ENCODE data around the gene NLK. TPM values are rescaled to one million over a fixed set of nuclear protein-coding genes. Genes with fewer than 3 reads are reported as not detected.
"Not testable (repeated sequence)": the region's sequence is repeated elsewhere in the genome, so short reads cannot be mapped to it uniquely, and the experiment has no call there.

Gene NLK
- total and polyA plus RNA-seq, 12 donors, result 5.2 to 27.3 (median 20.7) TPM

DNA sequence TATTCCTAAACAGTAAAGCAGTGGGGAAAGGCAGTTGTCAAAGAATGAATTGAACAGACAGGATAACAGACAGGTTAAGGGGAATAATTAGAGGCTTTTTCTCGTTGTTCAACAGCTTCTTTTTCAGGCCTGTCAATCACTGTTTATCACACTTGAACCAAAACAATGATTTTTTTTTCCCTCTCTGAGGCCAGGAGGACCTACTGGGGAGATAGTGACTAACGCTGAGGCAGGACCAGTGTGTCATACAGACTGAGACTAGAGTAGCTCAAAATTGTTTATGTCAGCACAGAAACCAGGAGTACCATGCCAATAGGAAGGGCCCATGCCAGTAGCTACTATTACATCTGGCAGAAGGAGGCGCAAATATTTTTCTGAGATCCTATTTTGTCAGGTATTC lies 41.3 kb upstream of the NLK start:
- Histone ChIP-seq H3K27ac (no peak overlapping the region), H3K36me3 (no peaks in the 10 kb centered on the region), H3K27me3 (no peaks in the 10 kb centered on the region), H3K4me1 (peaks cover 0 to 6% (median under 1%) of the 10 kb centered on the region in 9 donors), H3K9me3 (no peaks in the 10 kb centered on the region), H3K4me3 (no peak overlapping the region)
- ATAC-seq, result no peak
- TF ChIP-seq, protein P1, sequence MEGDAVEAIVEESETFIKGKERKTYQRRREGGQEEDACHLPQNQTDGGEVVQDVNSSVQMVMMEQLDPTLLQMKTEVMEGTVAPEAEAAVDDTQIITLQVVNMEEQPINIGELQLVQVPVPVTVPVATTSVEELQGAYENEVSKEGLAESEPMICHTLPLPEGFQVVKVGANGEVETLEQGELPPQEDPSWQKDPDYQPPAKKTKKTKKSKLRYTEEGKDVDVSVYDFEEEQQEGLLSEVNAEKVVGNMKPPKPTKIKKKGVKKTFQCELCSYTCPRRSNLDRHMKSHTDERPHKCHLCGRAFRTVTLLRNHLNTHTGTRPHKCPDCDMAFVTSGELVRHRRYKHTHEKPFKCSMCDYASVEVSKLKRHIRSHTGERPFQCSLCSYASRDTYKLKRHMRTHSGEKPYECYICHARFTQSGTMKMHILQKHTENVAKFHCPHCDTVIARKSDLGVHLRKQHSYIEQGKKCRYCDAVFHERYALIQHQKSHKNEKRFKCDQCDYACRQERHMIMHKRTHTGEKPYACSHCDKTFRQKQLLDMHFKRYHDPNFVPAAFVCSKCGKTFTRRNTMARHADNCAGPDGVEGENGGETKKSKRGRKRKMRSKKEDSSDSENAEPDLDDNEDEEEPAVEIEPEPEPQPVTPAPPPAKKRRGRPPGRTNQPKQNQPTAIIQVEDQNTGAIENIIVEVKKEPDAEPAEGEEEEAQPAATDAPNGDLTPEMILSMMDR (IDR thresholded peaks at IDR 0.05), result no peak
- no peak for DNase-seq
- intact Hi-C loops (cut with DNase I), result no loop called here
- WGBS, 2 donors, result 59 to 64% methylated on average over 3 of the region's 3 CpGs

DNA sequence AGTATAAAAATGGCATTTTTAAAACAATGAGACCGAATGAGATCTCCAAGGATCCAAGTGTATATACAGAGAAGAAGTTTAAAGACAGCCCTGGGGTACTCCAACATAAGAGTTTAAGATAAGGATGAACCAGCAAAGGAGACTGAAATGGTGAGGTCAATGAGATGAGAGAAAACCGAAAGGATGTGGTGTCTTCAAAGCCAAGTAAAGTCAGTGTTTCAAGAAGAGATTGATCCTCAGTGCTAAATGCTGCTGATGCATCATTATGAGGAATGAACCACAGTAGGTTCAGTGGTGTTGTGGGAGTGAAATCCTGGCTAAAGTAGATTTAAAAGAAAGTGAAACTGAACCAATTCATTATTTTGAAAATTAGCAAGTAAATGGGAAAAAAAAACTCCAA lies 38.1 kb upstream of the NLK start:
- DNase-seq (no peak), ATAC-seq (no peak)
- Histone ChIP-seq H3K27ac (no peak overlapping the region), H3K9me3 (no peaks in the 10 kb centered on the region), H3K36me3 (no peaks in the 10 kb centered on the region), H3K27me3 (peaks cover 0 to 3% (median 0%) of the 10 kb centered on the region in 7 donors), H3K4me3 (no peak overlapping the region), H3K4me1 (no peaks in the 10 kb centered on the region)
- 76 to 87% methylated on average over 2 of the region's 2 CpGs for WGBS, 2 donors
- TF ChIP-seq, protein P1 (IDR thresholded peaks at IDR 0.05), result no peak
- intact Hi-C loops (cut with DNase I), result no loop called here

DNA sequence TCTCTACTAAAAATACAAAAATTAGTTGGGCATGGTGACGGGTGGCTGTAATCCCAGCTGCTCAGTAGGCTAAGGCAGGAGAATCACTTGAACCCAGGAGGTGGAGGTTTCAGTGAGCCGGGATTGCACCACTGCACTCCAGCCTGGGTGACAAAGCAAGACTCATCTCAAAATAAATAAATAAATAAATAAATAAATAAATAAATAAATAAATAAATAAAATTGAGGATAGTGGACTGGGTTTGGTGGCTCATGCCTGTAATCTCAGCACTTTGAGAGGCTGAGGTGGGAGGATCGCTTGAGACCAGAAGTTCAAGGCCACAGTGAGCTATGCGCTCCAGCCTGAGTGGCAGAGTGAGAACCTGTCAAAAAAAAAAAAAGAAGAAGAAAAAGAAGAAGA lies 34.6 kb upstream of the NLK start:
- H3K4me3 ChIP-seq; DNase-seq; H3K4me1 ChIP-seq; H3K36me3 ChIP-seq; intact Hi-C loops (cut with DNase I); ATAC-seq; H3K9me3 ChIP-seq; H3K27me3 ChIP-seq; H3K27ac ChIP-seq: not testable (repeated sequence)
- 91 to 93% methylated on average over 4 of the region's 4 CpGs for WGBS, 2 donors

DNA sequence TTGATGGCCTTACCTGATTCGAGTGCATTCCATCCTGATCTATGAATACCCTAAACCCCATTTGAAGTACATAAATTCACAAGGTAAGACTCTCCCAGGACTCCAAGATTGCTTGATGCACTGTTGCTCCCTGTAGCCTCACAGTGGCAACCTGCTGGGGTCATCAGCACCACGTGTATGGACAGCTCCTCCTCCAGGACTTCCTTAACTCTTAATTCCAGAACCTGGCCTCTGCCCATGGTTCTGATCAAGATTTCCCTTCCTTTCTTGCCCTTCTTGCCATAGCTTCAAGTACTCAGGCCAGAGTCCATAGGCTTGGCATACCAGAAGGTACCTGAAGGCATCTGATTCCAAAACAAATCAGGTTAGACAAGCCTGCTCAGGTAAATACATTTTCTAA lies 34.0 kb upstream of the NLK start:
- WGBS, 2 donors, result 3 to 8% methylated on average over 2 of the region's 2 CpGs
- Histone ChIP-seq H3K27me3 (peaks cover 0 to 3% (median 0%) of the 10 kb centered on the region in 7 donors), H3K36me3 (no peaks in the 10 kb centered on the region), H3K4me1 (no peaks in the 10 kb centered on the region), H3K9me3 (no peaks in the 10 kb centered on the region), H3K4me3 (no peak overlapping the region), H3K27ac (no peak overlapping the region)
- intact Hi-C loops (cut with DNase I), result no loop called here
- peak; percentile 18 to 34 for DNase-seq
- peak in 2 of 8 donors; percentile 63 to 65 for ATAC-seq
- TF ChIP-seq, protein P1 (IDR thresholded peaks at IDR 0.05), result no peak

DNA sequence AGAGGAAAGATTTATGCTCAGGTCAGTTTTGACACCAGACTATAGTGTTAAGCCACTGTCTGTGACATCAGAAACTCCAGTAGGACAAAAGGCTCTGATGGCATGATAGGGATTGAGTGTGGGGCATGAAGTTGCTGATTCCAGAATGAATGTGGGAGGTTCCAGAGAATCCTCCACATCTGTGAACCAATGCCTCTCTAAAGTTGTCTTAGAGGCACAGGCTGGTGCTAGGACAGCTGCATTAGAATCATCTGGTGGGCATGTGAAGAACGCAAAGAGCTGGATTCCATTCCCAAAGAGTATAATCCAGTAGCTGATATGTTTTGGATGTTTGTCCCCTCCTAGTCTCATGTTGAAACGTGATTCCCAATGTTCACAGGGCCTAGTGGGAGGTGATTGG lies 32.1 kb upstream of the NLK start:
- Histone ChIP-seq H3K36me3 (no peaks in the 10 kb centered on the region), H3K4me1 (no peaks in the 10 kb centered on the region), H3K27me3 (peaks cover 0 to 3% (median 0%) of the 10 kb centered on the region in 7 donors), H3K9me3 (no peaks in the 10 kb centered on the region), H3K4me3 (no peak overlapping the region), H3K27ac (no peak overlapping the region)
- no peak for DNase-seq
- no peak for ATAC-seq
- WGBS, 2 donors, result 57 to 64% methylated on average over 2 of the region's 2 CpGs
- TF ChIP-seq, protein P1 (IDR thresholded peaks at IDR 0.05), result no peak
- intact Hi-C loops (cut with DNase I), result no loop called here
